ENCODE measurements around the gene BRINP1. TPM values are rescaled to one million over a fixed set of nuclear protein-coding genes. Genes with fewer than 3 reads are reported as not detected.

The BRINP1 gene
- total RNA-seq, 1 donor from 2014 or later = 1.5 TPM

GRCh38 chr9:119313846-119314245, 55.4 kb downstream of the BRINP1 start:
- no peaks in the 10 kb centered on the region for H3K36me3 ChIP-seq
- H3K4me1 ChIP-seq = no peaks in the 10 kb centered on the region
- DNase-seq = no peak
- no peaks in the 10 kb centered on the region for H3K9me3 ChIP-seq
- H3K27me3 ChIP-seq = no peaks in the 10 kb centered on the region
- TF ChIP-seq, protein P1, sequence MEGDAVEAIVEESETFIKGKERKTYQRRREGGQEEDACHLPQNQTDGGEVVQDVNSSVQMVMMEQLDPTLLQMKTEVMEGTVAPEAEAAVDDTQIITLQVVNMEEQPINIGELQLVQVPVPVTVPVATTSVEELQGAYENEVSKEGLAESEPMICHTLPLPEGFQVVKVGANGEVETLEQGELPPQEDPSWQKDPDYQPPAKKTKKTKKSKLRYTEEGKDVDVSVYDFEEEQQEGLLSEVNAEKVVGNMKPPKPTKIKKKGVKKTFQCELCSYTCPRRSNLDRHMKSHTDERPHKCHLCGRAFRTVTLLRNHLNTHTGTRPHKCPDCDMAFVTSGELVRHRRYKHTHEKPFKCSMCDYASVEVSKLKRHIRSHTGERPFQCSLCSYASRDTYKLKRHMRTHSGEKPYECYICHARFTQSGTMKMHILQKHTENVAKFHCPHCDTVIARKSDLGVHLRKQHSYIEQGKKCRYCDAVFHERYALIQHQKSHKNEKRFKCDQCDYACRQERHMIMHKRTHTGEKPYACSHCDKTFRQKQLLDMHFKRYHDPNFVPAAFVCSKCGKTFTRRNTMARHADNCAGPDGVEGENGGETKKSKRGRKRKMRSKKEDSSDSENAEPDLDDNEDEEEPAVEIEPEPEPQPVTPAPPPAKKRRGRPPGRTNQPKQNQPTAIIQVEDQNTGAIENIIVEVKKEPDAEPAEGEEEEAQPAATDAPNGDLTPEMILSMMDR (IDR thresholded peaks at IDR 0.05) = no peak
- no peak overlapping the region for H3K27ac ChIP-seq
- H3K4me3 ChIP-seq = no peak overlapping the region
- intact Hi-C loops (cut with DNase I) = no loop called here
- no peak for ATAC-seq

DNA sequence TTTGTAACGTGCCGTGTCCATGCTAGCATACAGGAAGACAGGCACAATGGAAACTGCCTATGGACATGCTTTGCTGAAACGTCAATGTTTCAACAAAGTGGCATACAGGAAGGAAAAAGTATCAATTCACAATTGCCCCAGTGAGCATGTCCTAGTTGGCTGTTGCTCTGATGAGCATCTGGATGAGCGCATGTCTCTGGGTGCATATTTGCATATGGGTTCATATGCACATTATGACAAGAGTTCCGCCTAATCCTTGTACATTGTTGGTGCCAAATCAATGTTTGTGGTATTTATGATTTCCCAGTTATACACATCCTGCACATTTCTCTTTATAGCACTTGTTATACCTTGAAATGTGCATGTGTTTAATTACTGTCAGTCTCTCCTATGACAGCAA, 58.5 kb downstream of the BRINP1 start:
- Histone ChIP-seq H3K36me3 (no peaks in the 10 kb centered on the region), H3K9me3 (no peaks in the 10 kb centered on the region), H3K4me3 (no peak overlapping the region), H3K27me3 (no peaks in the 10 kb centered on the region), H3K27ac (no peak overlapping the region), H3K4me1 (no peaks in the 10 kb centered on the region)
- no peak for DNase-seq
- intact Hi-C loops (cut with DNase I) = no loop called here
- TF ChIP-seq, protein P1 (IDR thresholded peaks at IDR 0.05) = no peak
- no peak for ATAC-seq

DNA sequence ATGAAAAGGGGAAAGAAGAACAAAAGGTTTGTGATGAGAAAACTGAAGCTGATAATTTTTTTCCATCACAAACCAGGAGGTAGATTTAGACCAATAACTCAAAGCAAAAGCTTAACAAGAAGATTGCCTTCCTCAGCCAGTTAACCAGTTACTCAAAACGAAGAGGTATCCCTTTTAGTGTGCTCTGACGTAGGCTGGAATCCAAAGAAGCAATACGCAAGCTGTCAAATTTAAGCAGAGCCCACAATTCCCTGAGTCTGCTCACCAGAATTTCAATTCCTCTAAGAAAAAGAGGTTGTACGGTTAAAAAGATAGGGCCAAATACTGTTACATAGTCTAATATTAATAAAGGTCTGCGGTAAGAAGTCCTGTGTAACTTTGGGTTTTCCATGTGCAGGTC, 61.8 kb downstream of the BRINP1 start:
- Histone ChIP-seq H3K9me3 (no peaks in the 10 kb centered on the region), H3K27ac (no peak overlapping the region), H3K4me3 (no peak overlapping the region), H3K27me3 (no peaks in the 10 kb centered on the region), H3K4me1 (no peaks in the 10 kb centered on the region), H3K36me3 (no peaks in the 10 kb centered on the region)
- TF ChIP-seq, protein P1 (IDR thresholded peaks at IDR 0.05) = no peak
- ATAC-seq (no peak), DNase-seq (no peak)
- intact Hi-C loops (cut with DNase I) = no loop called here

- Histone ChIP-seq H3K4me3 (no peak overlapping the region), H3K27me3 (no peaks in the 10 kb centered on the region), H3K9me3 (no peaks in the 10 kb centered on the region), H3K36me3 (no peaks in the 10 kb centered on the region), H3K27ac (no peak overlapping the region), H3K4me1 (no peaks in the 10 kb centered on the region)
- ATAC-seq (no peak), DNase-seq (no peak)
- intact Hi-C loops (cut with DNase I) = no loop called here
- TF ChIP-seq, protein P1 (IDR thresholded peaks at IDR 0.05) = no peak
Measured at GRCh38 chr9:119304555-119304954, 64.7 kb downstream of the BRINP1 start.

DNA sequence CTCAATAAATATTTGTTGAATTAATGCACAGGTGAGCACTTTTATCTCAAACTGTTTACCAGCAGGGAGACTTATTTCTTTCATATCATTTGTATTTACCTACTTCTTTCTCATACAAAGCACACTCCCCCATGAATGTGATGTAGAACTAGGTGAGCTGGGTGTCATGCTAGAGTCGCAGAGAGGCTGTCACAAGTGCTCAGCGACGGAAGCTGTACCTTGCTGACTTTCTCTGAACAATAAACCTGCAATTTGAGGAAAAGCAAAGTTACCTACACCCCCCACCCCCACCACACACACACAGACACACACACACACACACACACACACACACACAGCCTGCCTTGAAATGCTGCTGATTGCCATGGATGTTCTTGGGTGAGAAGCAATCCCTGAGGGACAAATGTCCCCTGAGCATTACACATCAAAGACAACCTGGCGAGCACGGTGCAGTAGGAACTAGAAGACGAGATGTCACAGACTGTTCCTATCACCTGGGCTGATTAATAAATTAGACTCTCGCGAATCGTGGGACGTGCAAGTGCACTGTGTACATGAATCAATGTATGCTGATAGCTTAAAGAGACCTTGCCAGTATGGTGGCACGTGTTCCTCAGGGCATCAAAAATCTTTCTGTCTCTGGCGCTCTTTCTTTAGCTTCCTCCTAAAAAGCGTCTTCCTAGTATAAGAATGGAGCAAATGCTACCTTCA, 66.1 kb downstream of the BRINP1 start:
- H3K27me3 ChIP-seq = no peaks in the 10 kb centered on the region
- H3K4me3 ChIP-seq = no peak overlapping the region
- ATAC-seq = no peak
- H3K9me3 ChIP-seq = no peaks in the 10 kb centered on the region
- no peaks in the 10 kb centered on the region for H3K4me1 ChIP-seq
- intact Hi-C loops (cut with DNase I) = no loop called here
- TF ChIP-seq, protein P1 (IDR thresholded peaks at IDR 0.05) = no peak
- DNase-seq = no peak
- no peaks in the 10 kb centered on the region for H3K36me3 ChIP-seq
- no peak overlapping the region for H3K27ac ChIP-seq

Data from upper lobe of right lung (tissue), 1 donor.